HepG2 (cell line): ENCODE results near the gene DBNDD1. TPM values are rescaled to one million over a fixed set of nuclear protein-coding genes. Genes with fewer than 3 reads are reported as not detected.

Source experiments
- ARNTL ChIP-seq: sonication (generic); formaldehyde crosslinking; IDR thresholded peaks from 2 replicates; pipeline ENCODE4 v1.4.0; 2020; ENCODE audit warnings: mild to moderate bottlenecking, missing genetic modification reagents
- CAMTA2 ChIP-seq: sonication (generic); formaldehyde crosslinking; IDR thresholded peaks from 2 replicates; pipeline ENCODE4 v1.4.0; 2020; ENCODE audit warnings: mild to moderate bottlenecking, missing genetic modification reagents, borderline replicate concordance
- DPF2 ChIP-seq: sonication (generic); formaldehyde crosslinking; IDR thresholded peaks from 2 replicates; pipeline ENCODE4 v1.4.0; 2020; ENCODE audit warnings: mild to moderate bottlenecking, low read depth, missing genetic modification reagents, borderline replicate concordance
- HBP1 ChIP-seq: IDR thresholded peaks from 2 replicates; pipeline ENCODE4 v1.6.1; 2016; ENCODE audit warnings: low read depth, control low read depth
- KLF6 ChIP-seq: IDR thresholded peaks from 2 replicates; pipeline ENCODE4 v1.8.0; 2016; ENCODE audit warnings: missing biosample characterization, missing genetic modification reagents
- KMT2B ChIP-seq: IDR thresholded peaks from 2 replicates; pipeline ENCODE4 v1.6.1; 2016; ENCODE audit warnings: missing genetic modification reagents, missing compliant biosample characterization
- MTERF4 ChIP-seq: sonication (generic); formaldehyde crosslinking; IDR thresholded peaks from 2 replicates; pipeline ENCODE4 v1.8.0; 2023; ENCODE audit warnings: mild to moderate bottlenecking, missing genetic modification reagents
- ONECUT2 ChIP-seq: sonication (generic); formaldehyde crosslinking; IDR thresholded peaks from 2 replicates; pipeline ENCODE4 v1.4.0; 2020; ENCODE audit warnings: missing genetic modification reagents
- PCBP1 ChIP-seq: fragments of 200-400 bp; formaldehyde crosslinking; IDR thresholded peaks from 2 replicates; pipeline ENCODE4 v1.6.1; 2017; ENCODE audit warnings: mild to moderate bottlenecking, low read depth, low read length, borderline replicate concordance
- PLSCR1 ChIP-seq: sonication (generic); formaldehyde crosslinking; IDR thresholded peaks from 2 replicates; pipeline ENCODE4 v1.5.0; 2020; ENCODE audit warnings: missing genetic modification reagents, mild to moderate bottlenecking, borderline replicate concordance
- TAF1 ChIP-seq: sonication (generic); formaldehyde crosslinking; IDR thresholded peaks from 2 replicates; pipeline ENCODE4 v1.4.0; 2020; ENCODE audit warnings: missing genetic modification reagents
- TMF1 ChIP-seq: sonication (generic); formaldehyde crosslinking; IDR thresholded peaks from 2 replicates; pipeline ENCODE4 v1.8.1; 2022; ENCODE audit warnings: low read depth, missing genetic modification reagents
- UBTF ChIP-seq: sonication (generic); formaldehyde crosslinking; IDR thresholded peaks from 2 replicates; pipeline ENCODE4 v1.4.0; 2020; ENCODE audit warnings: mild to moderate bottlenecking, missing genetic modification reagents
- ZBTB1 ChIP-seq: sonication (generic); formaldehyde crosslinking; IDR thresholded peaks from 2 replicates; pipeline ENCODE4 v1.4.0; 2020; ENCODE audit warnings: missing genetic modification reagents, borderline replicate concordance
- ZBTB2 ChIP-seq: sonication (generic); formaldehyde crosslinking; IDR thresholded peaks from 2 replicates; pipeline ENCODE4 v1.8.0; 2022; ENCODE audit warnings: low read depth, missing genetic modification reagents
- ZBTB26 ChIP-seq: IDR thresholded peaks from 2 replicates; pipeline ENCODE4 v1.6.1; 2016; ENCODE audit warnings: missing compliant biosample characterization, missing genetic modification reagents, borderline replicate concordance
- ZKSCAN5 ChIP-seq: sonication (generic); formaldehyde crosslinking; IDR thresholded peaks from 2 replicates; pipeline ENCODE4 v1.5.1; 2020; ENCODE audit warnings: mild to moderate bottlenecking, missing genetic modification reagents
- ZNF326 ChIP-seq: sonication (generic); formaldehyde crosslinking; IDR thresholded peaks from 2 replicates; pipeline ENCODE4 v1.4.0; 2020; ENCODE audit warnings: missing genetic modification reagents, borderline replicate concordance
- ZNF451 ChIP-seq: sonication (generic); formaldehyde crosslinking; IDR thresholded peaks from 2 replicates; pipeline ENCODE4 v1.5.0; 2020; ENCODE audit warnings: mild to moderate bottlenecking, missing genetic modification reagents
- ZNF550 ChIP-seq: sonication (generic); formaldehyde crosslinking; IDR thresholded peaks from 2 replicates; pipeline ENCODE4 v1.4.0; 2020; ENCODE audit warnings: mild to moderate bottlenecking, missing genetic modification reagents, borderline replicate concordance
- ZNF562 ChIP-seq: sonication (generic); formaldehyde crosslinking; IDR thresholded peaks from 2 replicates; pipeline ENCODE4 v1.8.0; 2022; ENCODE audit warnings: missing genetic modification reagents, borderline replicate concordance
- ZNF777 ChIP-seq: sonication (generic); formaldehyde crosslinking; IDR thresholded peaks from 2 replicates; pipeline ENCODE4 v1.4.0; 2020; ENCODE audit warnings: missing genetic modification reagents
- ZNF891 ChIP-seq: sonication (generic); formaldehyde crosslinking; IDR thresholded peaks from 2 replicates; pipeline ENCODE4 v1.5.0; 2020; ENCODE audit warnings: mild to moderate bottlenecking, missing genetic modification reagents
- polyA plus RNA-seq, 8 experiments: library from polyadenylated mRNA; depleted of rRNA in 3 of 8; stranded (reverse) in 7 of 8; unstranded in 1 of 8; fragments of >200 nt; fragmentation: Illumina TruSeq in 4 of 8; extraction: Trizol in 4 of 8; gene quantifications; 2 replicates each; pipeline versions ENCODE4 v1.2.1 to v1.2.3, GENCODE V29; 2011 to 2016; ENCODE audit warnings: low read depth in 4 of 8, missing spikeins in 1 of 8, mixed read lengths in 1 of 8; ENCODE audit not compliant: insufficient read depth in 1 of 8
- total RNA-seq, 5 experiments: library from RNA; depleted of rRNA; stranded (reverse); fragments of >200 nt; fragmentation: Illumina TruSeq; extraction: Trizol; gene quantifications; 2 replicates each; pipeline ENCODE4 v1.2.3, GENCODE V29; 2016; ENCODE audit warnings: low read depth in 1 of 5

DBNDD1 gene
- total and polyA plus RNA-seq, 2 of the 13 experiments (the other 11 are each of a cell fraction or from before 2014, with no cell fraction given): 17.0 to 40.4 TPM

- TF ChIP-seq UBTF (CRISPR knock-in tag) (peak; percentile 67), ZNF777 (no peak), ZNF326 (CRISPR knock-in tag) (no peak), ZBTB26 (peak; percentile 66; the same call in 1 of the 2 replicates), ARNTL (CRISPR knock-in tag) (no peak), HBP1 (CRISPR knock-in tag) (no peak), ZNF891 (no peak), DPF2 (CRISPR knock-in tag) (no peak), TAF1 (peak; percentile 32; the same call in 1 of the 2 replicates), ZKSCAN5 (no peak), MTERF4 (CRISPR knock-in tag) (no peak), ZBTB1 (no peak), ZNF451 (CRISPR knock-in tag) (no peak), TMF1 (CRISPR knock-in tag) (no peak), PCBP1 (no peak), ZNF550 (CRISPR knock-in tag) (no peak), KLF6 (no peak), ZNF562 (CRISPR knock-in tag) (no peak), ZBTB2 (no peak), KMT2B (CRISPR knock-in tag) (0 out of 2 replicates have a peak, but pooled peaks have one; percentile 14), CAMTA2 (CRISPR knock-in tag) (no peak), ONECUT2 (no peak), PLSCR1 (CRISPR knock-in tag) (no peak)
These were observed 1.7 kb upstream of the DBNDD1 start (continued) for GRCh38 chr16:90020838-90021382.
